Right hindlimb (tissue), 1 donor: ENCODE results near the gene SEPHS1.
"Not testable (repeated sequence)": the region's sequence is repeated elsewhere in the genome, so short reads cannot be mapped to it uniquely, and the experiment has no call there.

Experiments used
- DNase-seq: peaks from one replicate; pipeline ENCODE4 v3.0.0-alpha.2; 2018

Gene SEPHS1

DNA sequence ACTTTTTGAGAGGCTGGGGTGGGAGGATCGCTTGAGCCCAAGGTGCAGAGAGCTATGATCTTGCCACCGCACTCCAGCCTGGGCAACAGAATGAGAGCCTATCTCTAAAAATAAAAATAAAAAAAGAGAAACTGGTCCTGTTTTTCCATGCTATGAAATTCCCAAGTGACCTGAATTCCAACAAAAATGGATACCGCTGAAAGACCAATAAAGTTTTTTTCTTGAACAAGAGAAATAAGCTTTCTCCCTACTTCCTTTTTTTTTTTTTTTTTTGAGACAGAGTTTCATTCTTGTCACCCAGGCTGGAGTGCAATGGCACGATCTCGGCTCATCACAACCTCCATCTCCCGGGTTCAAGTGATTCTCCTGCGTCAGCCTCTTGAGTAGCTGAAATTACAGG lies 12.5 kb upstream of the SEPHS1 start:
- DNase-seq = no peak

DNA sequence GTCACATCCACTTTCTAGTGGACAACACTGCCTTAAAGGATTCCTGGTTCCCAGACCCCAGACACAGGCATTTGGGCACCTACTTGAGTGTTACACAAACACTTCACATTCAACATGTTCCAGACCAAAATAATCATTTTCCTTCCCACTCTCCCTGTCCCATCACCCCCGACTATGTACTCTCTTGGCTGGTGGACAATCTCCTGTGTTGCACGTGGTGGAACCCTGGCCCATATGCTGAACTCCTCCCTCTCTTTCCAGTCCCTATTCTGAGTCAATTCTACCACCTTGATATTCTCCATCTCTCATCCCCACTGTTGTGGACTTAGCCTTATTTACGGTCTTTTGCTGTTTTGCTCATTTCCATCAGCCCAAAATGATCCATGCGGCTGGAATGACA lies 8.3 kb upstream of the SEPHS1 start:
- no peak for DNase-seq

DNA sequence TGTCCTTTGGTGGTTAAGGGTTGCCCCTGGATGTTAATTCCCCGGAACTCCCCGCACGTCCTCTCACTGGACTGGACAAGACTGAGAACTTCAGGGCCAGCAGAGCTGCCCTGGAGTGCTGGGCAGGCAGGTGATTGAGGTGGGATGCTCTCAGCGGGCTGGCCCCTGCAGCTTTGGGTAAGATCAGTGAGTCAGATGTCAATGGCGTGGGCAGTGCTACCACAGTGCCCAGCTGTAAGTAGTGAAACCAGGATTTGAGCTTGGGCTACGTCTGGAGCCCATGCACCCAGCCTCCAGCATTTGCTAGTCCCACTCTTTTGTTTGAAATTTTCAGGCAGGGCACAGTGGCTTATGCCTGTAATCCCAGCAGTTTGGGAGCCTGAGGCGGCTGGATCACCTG lies 6.7 kb upstream of the SEPHS1 start:
- no peak for DNase-seq

DNA sequence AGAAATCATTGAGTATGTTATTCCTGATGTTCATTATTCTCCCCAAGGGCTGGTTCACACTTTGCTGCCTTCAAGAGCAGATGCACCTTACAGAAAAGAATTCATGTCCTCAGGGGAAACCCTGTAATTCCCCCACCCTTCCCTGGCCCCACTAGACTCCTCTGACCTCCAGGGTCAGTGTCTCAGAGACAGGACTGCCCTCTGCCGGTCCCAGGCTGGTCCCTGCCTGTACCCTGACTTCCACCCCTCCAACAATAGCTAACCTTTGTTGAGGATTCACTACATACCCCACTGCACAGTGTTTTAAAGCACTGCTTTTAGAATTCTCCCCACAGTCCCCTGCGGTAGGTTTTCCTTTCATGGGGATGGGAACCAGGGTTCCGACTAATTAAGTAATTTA lies 4.4 kb upstream of the SEPHS1 start:
- DNase-seq = no peak

DNA sequence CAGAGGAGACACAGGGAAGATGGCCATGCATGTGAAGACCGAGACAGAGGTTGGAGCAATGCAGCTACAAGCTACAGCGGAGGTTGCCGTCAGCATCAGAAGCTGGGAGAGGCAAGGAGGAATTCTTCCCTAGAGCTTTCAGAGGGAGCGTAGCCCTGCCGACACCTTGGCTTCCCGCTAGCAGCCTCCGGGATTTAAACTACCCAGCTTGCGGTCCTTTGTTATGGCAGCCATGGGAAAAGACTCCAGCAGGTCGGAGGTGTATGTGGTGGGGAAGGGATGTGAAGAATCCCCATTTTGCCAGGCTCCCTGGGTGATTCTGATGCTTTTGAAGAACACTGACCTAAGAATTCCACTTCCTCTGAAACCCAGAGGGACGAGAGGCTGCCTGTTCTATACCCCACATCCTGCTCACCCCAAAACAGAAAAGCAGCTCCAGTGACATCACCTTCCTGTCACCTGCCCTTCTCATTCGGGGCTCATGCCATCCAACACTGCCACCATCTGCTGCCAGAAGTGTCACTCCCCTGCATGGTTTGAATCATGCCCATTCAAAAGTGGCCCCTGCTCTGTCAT lies 3.3 kb upstream of the SEPHS1 start:
- no peak for DNase-seq

- peak; percentile 79 for DNase-seq
These were observed 1.6 kb upstream of the SEPHS1 start for GRCh38 chr10:13349463-13350274.

DNA sequence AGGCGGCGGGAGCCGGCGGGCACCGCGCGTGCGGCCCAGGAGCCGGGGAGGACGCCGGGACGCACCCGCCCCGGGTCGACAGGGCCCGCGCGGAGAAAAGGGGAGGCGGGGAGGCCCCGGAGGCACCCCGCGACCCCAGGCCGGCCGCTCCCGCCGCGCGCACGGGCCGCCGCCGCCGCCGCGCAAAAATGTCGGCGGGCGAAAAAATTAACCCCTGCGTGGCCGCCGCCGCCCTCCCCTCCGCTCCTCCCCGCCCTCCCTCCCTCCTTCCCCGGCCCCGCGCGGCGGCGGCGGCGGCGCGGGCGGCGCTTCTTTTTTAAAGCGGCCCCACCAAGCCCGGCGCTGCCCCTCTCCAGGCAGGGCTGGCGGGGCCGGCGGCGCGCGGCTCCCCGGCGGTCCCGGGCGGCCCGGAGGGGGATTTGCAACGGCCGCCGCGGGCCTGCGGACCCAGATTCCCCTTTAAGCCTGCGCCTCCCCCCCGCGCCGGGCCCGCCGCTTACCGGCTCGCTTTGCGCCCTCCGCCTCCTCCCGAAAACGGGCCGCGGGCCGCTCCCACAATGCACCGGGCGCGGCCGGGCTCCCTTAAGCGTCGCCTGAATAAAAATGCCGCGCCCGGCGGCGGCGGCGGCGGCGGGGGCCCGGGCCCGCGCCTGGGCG lies 465 bp downstream of the SEPHS1 start:
- DNase-seq = peak; percentile 87

DNA sequence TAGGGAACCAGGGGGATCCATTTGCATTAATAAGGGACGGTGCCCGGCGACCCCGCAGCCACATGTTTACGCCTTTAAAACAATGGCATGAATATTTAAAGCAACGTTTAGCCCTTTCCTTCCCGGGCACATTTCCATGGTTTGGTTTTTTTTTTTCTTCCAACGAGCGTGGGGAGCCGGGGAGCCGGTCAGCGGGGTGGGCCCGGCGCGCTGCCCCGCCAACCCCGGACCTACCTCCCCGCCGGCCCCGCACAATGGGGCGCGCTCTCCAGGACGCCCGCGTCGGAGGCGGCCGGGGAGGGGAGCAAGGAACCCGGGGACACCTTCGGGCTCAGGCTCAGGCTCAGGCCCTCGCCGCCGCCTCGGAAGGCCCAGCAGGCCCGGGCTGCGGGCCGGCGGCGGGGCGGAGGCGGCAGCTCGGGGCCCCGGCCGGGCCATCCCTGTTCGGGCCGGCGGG lies 1.0 kb downstream of the SEPHS1 start:
- peak; percentile 49 for DNase-seq

- DNase-seq = peak; percentile 68
These were observed 1.6 kb downstream of the SEPHS1 start for GRCh38 chr10:13346283-13347042.

- no peak for DNase-seq
These were observed 7.3 kb downstream of the SEPHS1 start for GRCh38 chr10:13340626-13341376.

GRCh38 chr10:13340068-13340467 lies 8.0 kb downstream of the SEPHS1 start:
- DNase-seq = no peak

- DNase-seq = peak; percentile 69
These were observed 9.5 kb downstream of the SEPHS1 start for GRCh38 chr10:13338390-13339110.

DNA sequence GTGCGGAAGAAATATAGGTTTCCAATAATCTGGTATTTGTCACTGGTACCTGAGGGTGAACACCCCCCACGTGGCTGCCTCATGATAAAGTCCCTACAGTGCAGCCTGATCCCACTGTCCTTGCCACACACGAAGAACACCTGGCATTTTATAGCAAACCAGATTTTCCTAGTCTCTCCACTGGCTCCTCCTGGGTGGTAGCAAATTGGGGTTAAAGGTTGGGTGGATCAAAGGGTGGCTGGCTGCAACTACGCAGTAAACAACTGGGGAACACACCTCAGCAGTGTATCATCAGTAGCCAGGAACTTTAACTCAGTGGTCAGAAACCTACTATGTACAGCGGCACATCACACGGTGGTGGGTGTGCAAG lies 10.3 kb downstream of the SEPHS1 start:
- DNase-seq = no peak

- DNase-seq = no peak
These were observed 10.8 kb downstream of the SEPHS1 start for GRCh38 chr10:13337128-13337826.

- DNase-seq = no peak
These were observed 12.2 kb downstream of the SEPHS1 start for GRCh38 chr10:13335881-13336280.

- DNase-seq = no peak
These were observed 13.5 kb downstream of the SEPHS1 start for GRCh38 chr10:13334556-13334955.

- DNase-seq = no peak
These were observed 16.4 kb downstream of the SEPHS1 start for GRCh38 chr10:13331646-13332045.

DNA sequence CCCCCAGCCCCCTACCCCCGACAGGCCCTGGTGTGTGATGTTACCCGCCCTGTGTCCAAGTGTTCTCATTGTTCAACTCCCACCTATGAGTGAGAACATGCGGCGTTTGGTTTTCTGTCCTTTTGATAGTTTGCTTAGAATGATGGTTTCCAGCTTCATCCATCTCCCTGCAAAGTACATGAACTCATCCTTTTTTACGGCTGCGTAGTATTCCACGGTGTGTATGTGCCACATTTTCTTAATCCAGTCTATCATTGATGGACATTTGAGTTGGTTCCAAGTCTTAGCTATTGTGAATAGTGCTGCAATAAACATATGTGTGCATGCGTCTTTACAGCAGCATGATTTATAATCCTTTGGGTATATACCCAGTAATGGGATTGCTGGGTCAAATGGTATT lies 17.1 kb downstream of the SEPHS1 start:
- DNase-seq = not testable (repeated sequence)

GRCh38 chr10:13329565-13329964 lies 18.5 kb downstream of the SEPHS1 start:
- DNase-seq = no peak

GRCh38 chr10:13328613-13329012 lies 19.5 kb downstream of the SEPHS1 start:
- DNase-seq = no peak

DNA sequence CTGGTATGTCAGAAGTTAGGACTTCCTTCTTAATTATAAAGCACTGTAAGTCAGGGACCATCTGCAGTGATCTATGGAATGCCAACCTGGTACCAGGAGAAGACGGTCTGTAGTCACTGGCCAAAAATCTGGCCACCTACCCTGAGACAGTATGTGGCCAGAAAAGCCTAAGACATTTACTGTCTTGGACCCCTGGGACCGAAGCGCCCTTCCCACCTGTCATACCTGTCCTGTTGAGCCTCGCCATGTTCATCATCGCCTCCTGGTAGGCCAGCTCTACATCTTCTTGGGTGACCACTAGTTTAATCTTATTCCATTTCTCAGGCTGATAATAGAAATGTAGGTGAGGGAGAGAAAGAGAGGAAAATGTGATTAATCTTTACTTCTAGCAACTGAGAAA lies 20.0 kb downstream of the SEPHS1 start:
- DNase-seq = no peak
